HEK293 (cell line): ENCODE measurements around the gene TTBK1.

Source experiments
- AEBP2 ChIP-seq: fragments of 450-650 bp; formaldehyde crosslinking; IDR thresholded peaks from 2 replicates; pipeline ENCODE4 v1.5.1; 2016; ENCODE audit warnings: missing biosample characterization, missing genetic modification characterization, borderline replicate concordance
- BCL11A ChIP-seq: fragments of 450-650 bp; formaldehyde crosslinking; IDR thresholded peaks from 2 replicates; pipeline ENCODE4 v1.5.1; 2016; ENCODE audit warnings: low read depth, missing biosample characterization, missing genetic modification characterization
- GLIS2 ChIP-seq: fragments of 450-650 bp; formaldehyde crosslinking; IDR thresholded peaks from 2 replicates; pipeline ENCODE4 v1.5.1; 2016; ENCODE audit warnings: missing biosample characterization, missing genetic modification characterization
- IKZF3 ChIP-seq: fragments of 450-650 bp; IDR thresholded peaks from 2 replicates; pipeline ENCODE4 v1.5.0; 2018; ENCODE audit warnings: missing biosample characterization, mild to moderate bottlenecking, missing genetic modification characterization, moderate library complexity
- KLF10 ChIP-seq: fragments of 450-650 bp; IDR thresholded peaks from 2 replicates; pipeline ENCODE4 v1.5.1; 2018; ENCODE audit warnings: missing biosample characterization, mild to moderate bottlenecking, missing genetic modification characterization
- KLF9 ChIP-seq: fragments of 450-650 bp; formaldehyde crosslinking; IDR thresholded peaks from 2 replicates; pipeline ENCODE4 v1.5.1; 2016; ENCODE audit warnings: missing biosample characterization, missing genetic modification characterization, low read depth
- MZF1 ChIP-seq: fragments of 450-650 bp; formaldehyde crosslinking; IDR thresholded peaks from 2 replicates; pipeline ENCODE4 v1.5.1; 2017; ENCODE audit warnings: missing biosample characterization, missing genetic modification characterization, borderline replicate concordance
- PRDM6 ChIP-seq: fragments of 450-650 bp; formaldehyde crosslinking; IDR thresholded peaks from 2 replicates; pipeline ENCODE4 v1.5.1; 2017; ENCODE audit warnings: missing biosample characterization, missing genetic modification characterization
- REPIN1 ChIP-seq: fragments of 450-650 bp; formaldehyde crosslinking; IDR thresholded peaks from 2 replicates; pipeline ENCODE4 v1.5.1; 2017; ENCODE audit warnings: missing biosample characterization, missing genetic modification characterization, low read depth
- SETDB1 ChIP-seq: IDR thresholded peaks from one replicate; pipeline ENCODE4 v1.6.1; 2017; ENCODE audit warnings: mild to moderate bottlenecking, low read length, moderate library complexity, mixed read lengths; ENCODE audit not compliant: insufficient read length
- ZBTB17 ChIP-seq: fragments of 450-650 bp; formaldehyde crosslinking; IDR thresholded peaks from 2 replicates; pipeline ENCODE4 v1.5.1; 2016; ENCODE audit warnings: missing biosample characterization, missing genetic modification characterization
- ZBTB20 ChIP-seq: fragments of 450-650 bp; formaldehyde crosslinking; IDR thresholded peaks from 2 replicates; pipeline ENCODE4 v1.5.1; 2016; ENCODE audit warnings: missing biosample characterization, missing genetic modification characterization
- ZBTB6 ChIP-seq: fragments of 450-650 bp; formaldehyde crosslinking; IDR thresholded peaks from 2 replicates; pipeline ENCODE4 v1.5.1; 2017; ENCODE audit warnings: missing biosample characterization, missing genetic modification characterization
- ZBTB7A ChIP-seq: fragments of 450-650 bp; formaldehyde crosslinking; IDR thresholded peaks from 2 replicates; pipeline ENCODE4 v1.5.1; 2016; ENCODE audit warnings: low read depth, missing biosample characterization, missing genetic modification characterization
- ZFP69B ChIP-seq: fragments of 450-650 bp; formaldehyde crosslinking; IDR thresholded peaks from 2 replicates; pipeline ENCODE4 v1.5.1; 2016; ENCODE audit warnings: missing biosample characterization, missing genetic modification characterization
- ZNF175 ChIP-seq: fragments of 450-650 bp; formaldehyde crosslinking; IDR thresholded peaks from 2 replicates; pipeline ENCODE4 v1.5.1; 2016; ENCODE audit warnings: missing biosample characterization, missing genetic modification characterization
- ZNF18 ChIP-seq: fragments of 450-650 bp; formaldehyde crosslinking; IDR thresholded peaks from 2 replicates; pipeline ENCODE4 v1.5.1; 2016; ENCODE audit warnings: missing biosample characterization, missing genetic modification characterization
- ZNF221 ChIP-seq: fragments of 450-650 bp; formaldehyde crosslinking; IDR thresholded peaks from 2 replicates; pipeline ENCODE4 v1.5.1; 2017; ENCODE audit warnings: missing biosample characterization, missing genetic modification characterization, borderline replicate concordance
- ZNF23 ChIP-seq: fragments of 450-650 bp; formaldehyde crosslinking; IDR thresholded peaks from 2 replicates; pipeline ENCODE4 v1.5.1; 2016; ENCODE audit warnings: missing biosample characterization, missing genetic modification characterization, borderline replicate concordance
- ZNF26 ChIP-seq: fragments of 450-650 bp; formaldehyde crosslinking; IDR thresholded peaks from 2 replicates; pipeline ENCODE4 v1.5.1; 2016; ENCODE audit warnings: missing biosample characterization, missing genetic modification characterization
- ZNF335 ChIP-seq: fragments of 450-650 bp; formaldehyde crosslinking; conservative IDR thresholded peaks from 2 replicates; pipeline ENCODE4 v1.5.1; 2016; ENCODE audit warnings: missing biosample characterization, missing genetic modification characterization
- ZNF416 ChIP-seq: fragments of 450-650 bp; formaldehyde crosslinking; IDR thresholded peaks from 2 replicates; pipeline ENCODE4 v1.5.1; 2016; ENCODE audit warnings: missing biosample characterization, missing genetic modification characterization
- ZNF423 ChIP-seq: fragments of 450-650 bp; formaldehyde crosslinking; IDR thresholded peaks from 2 replicates; pipeline ENCODE4 v1.5.1; 2016; ENCODE audit warnings: missing biosample characterization, missing genetic modification characterization
- ZNF501 ChIP-seq: fragments of 450-650 bp; formaldehyde crosslinking; IDR thresholded peaks from 2 replicates; pipeline ENCODE4 v1.5.1; 2016; ENCODE audit warnings: missing biosample characterization, missing genetic modification characterization
- ZNF76 ChIP-seq: fragments of 450-650 bp; formaldehyde crosslinking; IDR thresholded peaks from 2 replicates; pipeline ENCODE4; 2016; ENCODE audit warnings: low read depth, missing biosample characterization, missing genetic modification characterization, borderline replicate concordance
- ZNF777 ChIP-seq: fragments of 450-650 bp; formaldehyde crosslinking; IDR thresholded peaks from 2 replicates; pipeline ENCODE4 v1.5.1; 2017; ENCODE audit warnings: missing biosample characterization, missing genetic modification characterization, borderline replicate concordance
- ZNF837 ChIP-seq: fragments of 450-650 bp; formaldehyde crosslinking; IDR thresholded peaks from 2 replicates; pipeline ENCODE4 v1.5.1; 2016; ENCODE audit warnings: missing biosample characterization, missing genetic modification characterization
- ZSCAN18 ChIP-seq: fragments of 450-650 bp; formaldehyde crosslinking; IDR thresholded peaks from 2 replicates; pipeline ENCODE4 v1.5.1; 2016; ENCODE audit warnings: missing biosample characterization, missing genetic modification characterization
- ZSCAN23 ChIP-seq: fragments of 450-650 bp; formaldehyde crosslinking; IDR thresholded peaks from 2 replicates; pipeline ENCODE4 v1.5.1; 2016; ENCODE audit warnings: missing biosample characterization, missing genetic modification characterization
- ZXDB ChIP-seq: fragments of 450-650 bp; formaldehyde crosslinking; IDR thresholded peaks from 2 replicates; pipeline ENCODE4 v1.5.1; 2016; ENCODE audit warnings: missing biosample characterization, missing genetic modification characterization

The TTBK1 gene

GRCh38 chr6:43269273-43270007 is 26.2 kb downstream of the TTBK1 start (continued):
- TF ChIP-seq ZBTB7A (tag by site-specific recombination) (no peak), ZNF416 (no peak), REPIN1 (no peak), ZNF76 (tag by site-specific recombination) (no peak), ZNF221 (tag by site-specific recombination) (no peak), AEBP2 (no peak), SETDB1 (no peak), ZNF335 (tag by site-specific recombination) (peak; percentile 87), ZNF23 (tag by site-specific recombination) (no peak), ZNF18 (tag by site-specific recombination) (no peak), ZSCAN23 (no peak), GLIS2 (tag by site-specific recombination) (peak; percentile 60; the same call in 1 of the 2 replicates), KLF9 (tag by site-specific recombination) (peak; percentile 52; the same call in 1 of the 2 replicates), ZNF26 (tag by site-specific recombination) (no peak), ZNF501 (no peak), ZSCAN18 (no peak), ZNF837 (tag by site-specific recombination) (no peak), PRDM6 (no peak), ZNF423 (tag by site-specific recombination) (peak; percentile 79), IKZF3 (tag by site-specific recombination) (no peak), BCL11A (tag by site-specific recombination) (no peak), ZBTB20 (tag by site-specific recombination) (no peak), ZBTB6 (tag by site-specific recombination) (no peak), ZXDB (tag by site-specific recombination) (peak; percentile 92), MZF1 (no peak), ZNF777 (tag by site-specific recombination) (no peak), KLF10 (tag by site-specific recombination) (no peak), ZNF175 (tag by site-specific recombination) (no peak), ZBTB17 (tag by site-specific recombination) (peak; percentile 13; the same call in 1 of the 2 replicates), ZFP69B (tag by site-specific recombination) (no peak)
